ENCODE measurements around the gene DDX53. TPM values are rescaled to one million over a fixed set of nuclear protein-coding genes. Genes with fewer than 3 reads are reported as not detected.

The DDX53 gene
- not detected for total RNA-seq

DNA sequence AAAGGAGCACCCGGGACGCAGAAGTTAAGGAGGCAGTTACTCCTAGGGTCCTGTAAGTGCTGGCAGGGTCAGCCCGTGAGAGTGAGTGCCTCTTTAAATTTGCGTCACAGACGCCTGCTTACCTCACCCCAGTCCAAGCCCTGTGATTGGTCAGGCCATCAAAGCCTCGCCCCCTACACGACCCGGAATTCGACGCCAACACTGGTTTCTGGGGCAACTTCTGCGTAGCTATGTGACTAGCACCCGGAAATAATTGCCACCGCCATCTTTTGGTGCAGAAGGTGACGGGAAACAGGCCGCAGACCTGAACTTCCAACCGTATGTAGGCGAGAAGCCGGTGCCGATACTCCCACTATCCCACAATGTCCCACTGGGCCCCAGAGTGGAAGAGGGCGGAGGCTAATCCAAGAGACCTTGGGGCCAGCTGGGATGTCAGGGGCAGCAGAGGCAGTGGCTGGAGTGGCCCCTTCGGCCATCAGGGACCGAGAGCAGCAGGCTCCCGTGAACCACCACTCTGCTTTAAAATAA is at the start of gene DDX53:
Gene DDX53, plus strand, starts transcription at position 265 of the 528 bp plus-strand sequence. Its CDS starts 98 bp downstream, at position 363.
- DNase-seq = no peak

DNA sequence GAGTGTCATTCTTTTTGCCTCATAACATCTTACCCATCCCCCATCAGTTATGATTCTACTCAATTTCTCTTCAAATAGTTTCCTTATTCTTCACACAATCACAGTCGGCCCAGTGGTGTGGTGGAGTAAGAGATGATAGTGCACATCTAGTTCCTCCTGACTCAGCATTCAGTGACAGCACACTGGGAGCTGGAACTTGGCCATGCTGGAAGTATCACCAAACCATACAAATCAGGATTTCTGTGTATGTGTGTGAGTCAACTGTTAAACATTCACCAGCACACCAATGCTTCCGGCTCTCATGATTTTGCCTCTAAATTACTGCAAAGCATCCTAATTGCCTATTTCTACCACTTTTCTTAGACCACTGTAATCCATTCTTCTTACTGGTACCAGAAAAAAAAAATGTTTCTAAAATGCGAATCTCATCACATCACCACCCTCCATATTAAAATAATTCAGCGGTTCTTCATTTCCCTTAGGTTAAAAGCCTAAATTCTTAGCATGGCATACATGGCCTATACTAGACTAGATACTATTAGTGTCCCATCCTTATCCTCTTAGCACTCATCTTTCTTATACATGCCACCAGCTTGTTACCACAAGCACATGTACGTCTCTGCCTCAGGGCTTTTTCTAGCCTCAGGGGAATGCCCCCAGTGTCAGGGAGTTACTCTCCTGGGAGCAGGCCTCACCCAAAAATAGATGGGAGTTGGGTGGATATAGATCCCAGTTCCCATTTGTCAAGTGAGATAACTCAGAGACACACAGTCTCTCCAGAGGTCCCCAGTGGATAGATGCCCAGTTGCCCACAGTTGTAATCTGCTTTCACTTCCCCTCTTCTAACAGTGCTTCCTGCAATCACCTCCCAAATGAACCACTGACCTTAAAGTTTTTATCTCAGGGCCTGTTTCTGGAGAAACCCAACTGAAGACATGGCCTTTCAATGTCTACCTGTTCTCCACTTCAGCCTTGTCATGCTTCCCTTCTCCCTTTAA is 49.2 kb upstream of the DDX53 start:
- DNase-seq = no peak

DNA sequence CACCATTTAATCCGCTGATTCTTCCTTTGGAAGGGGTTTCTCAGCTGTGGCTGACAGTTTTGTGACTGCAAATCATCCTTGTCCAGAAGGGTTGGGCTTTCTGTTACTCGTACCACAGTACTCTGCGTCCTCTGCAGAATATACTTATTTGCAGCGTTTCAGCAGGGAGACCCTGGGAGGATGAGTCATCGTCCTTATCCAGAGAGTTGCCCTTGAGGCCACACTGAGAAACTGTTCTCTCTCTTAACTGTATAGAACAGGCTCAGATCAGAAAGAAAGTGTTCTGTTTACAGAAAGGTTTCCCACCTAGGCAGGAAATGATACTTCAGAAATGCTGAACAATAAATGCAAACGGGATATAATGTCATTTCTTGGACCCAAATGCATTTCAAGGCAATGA is 47.8 kb upstream of the DDX53 start:
- DNase-seq = no peak

DNA sequence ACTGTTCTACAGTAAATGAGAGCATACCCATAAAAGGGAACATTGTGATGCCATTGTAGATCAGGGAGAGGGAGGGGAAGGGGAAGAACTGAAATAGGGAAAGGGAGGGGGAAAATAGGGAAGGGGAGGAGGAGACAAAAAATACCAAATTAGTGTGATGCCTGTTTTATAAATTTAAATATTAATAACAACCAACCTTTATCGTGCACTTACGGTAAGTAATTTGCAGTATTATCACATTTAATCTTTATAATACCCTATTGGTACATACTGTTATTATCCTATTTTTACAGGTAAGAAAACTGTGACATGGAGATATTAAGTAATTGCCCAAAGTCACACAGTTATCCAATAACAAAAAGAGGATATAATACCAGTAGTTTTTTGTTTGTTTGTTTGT is 41.5 kb upstream of the DDX53 start:
- DNase-seq = no peak

DNA sequence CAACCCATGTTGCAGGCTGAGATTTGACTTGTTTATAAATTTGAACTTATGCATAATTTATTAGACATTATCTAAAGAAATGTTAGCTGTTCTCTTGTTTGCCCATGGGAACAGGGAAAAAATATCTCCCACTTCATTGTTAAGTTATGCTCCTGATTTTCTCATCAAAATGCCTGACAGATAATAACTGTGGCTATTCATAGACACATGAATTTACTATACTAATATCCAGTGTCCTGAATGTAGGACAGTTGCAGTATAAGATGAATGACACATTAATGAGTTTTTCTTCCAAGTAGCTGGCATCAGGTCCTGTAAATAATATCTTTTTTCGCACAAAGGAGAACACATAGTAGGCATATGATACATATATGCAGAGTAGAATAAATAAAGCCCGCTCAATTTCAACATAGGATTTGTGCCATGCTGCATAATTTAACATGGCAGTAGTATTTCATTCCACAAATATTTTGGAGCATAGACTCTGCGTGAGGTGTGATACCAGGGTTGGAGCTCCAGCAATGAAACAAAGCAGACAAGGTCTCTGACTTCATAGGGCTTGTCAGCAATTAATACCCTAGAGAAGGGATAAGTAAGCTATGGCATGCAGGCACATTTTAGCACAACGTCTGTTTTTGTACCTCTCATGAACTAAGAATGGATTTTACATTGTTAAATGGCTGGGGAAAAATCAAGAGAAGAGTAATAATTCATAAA is 40.4 kb upstream of the DDX53 start:
- DNase-seq = no peak

DNA sequence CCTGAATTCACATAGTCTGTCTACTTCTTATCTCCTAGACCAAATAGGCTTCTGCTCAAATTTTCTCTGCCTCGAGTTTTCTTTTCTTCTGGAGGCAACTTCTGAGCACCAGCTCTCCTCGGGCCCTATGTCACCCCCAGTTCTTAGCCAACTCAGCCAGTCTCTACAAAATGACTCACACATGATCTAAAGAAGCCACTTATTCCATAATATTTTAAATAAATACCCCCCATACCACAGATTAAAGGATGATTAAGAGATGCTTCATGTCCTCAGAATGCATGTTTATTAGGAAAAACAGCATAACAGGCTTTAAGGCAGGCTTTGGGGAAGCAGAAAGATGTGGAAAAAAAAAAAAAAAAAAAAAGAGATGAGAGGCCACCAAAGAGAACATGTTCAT is 36.6 kb upstream of the DDX53 start:
- no peak for DNase-seq

DNA sequence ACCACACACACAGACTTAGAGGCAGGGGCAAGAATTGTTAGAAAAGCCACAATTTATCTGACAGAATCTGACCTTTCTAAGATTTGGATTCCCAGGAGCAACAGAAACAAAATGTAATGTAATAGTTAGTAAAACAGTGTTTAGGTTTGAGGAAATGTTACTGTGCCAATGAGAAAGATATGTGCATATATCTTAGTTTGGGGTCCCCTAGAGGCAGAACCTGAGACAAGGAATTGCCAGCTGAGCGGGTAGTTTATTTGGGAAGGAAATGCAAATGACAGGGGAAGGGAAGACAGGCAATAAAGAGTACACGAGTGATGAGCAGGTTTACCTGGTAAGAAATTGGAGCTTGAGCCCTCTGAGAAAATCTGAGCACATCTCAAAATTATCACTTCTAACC is 31.3 kb upstream of the DDX53 start:
- DNase-seq = no peak

DNA sequence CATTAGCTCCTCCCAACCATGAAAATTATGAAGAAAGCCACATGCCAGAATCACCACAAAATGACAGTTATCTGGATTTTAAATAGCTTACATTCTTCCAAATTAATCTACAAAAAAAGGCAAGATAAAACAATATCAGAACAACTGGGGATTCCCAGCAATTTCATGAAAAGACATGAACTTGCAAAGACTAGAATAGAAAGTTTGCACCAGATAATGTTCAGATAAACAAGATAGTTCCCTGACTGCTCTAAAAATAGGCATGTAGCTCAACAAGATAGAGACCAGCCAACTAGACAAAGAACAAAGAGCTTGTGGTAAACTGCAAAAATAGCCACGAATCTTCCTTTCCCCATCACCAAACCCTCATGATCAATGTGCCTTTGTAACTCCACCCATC is 30.3 kb upstream of the DDX53 start:
- no peak for DNase-seq

DNA sequence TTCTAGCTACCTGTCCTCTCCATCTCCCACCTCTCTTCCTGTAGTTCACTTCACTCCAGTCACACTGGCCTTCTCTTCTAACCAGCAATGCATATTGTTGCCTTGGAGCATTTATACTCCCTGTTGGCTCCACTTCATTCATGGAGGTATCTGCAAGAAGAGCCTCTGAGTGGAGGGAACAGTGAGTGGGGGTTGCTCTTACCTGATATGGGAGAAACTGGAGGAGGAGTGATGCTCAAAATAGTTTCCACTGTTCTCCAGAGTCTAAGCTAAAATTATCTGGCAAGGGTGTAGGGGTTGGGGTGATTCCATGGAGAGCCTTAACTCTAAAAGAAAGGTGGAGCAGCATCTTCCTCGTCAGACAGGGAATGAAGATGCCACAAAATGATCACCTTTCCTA is 28.9 kb upstream of the DDX53 start:
- no peak for DNase-seq

DNA sequence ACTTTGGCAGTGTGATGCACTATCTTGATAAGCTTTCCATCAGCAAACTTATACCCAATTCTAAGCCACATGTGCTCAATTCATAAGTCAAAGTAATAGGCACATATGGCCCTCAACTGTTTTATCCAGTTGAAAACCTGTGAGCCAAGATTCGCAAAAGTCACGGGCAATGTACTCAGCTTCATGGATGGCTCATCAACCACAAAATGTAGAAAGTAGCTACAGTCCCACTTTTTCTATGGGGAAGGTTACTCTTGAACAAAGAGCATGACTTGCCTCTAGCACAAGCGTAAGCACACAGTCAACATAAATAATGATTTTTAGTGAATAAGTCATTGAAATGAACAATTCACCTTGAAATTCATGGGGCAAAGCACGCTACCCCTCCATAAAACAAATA is 25.1 kb upstream of the DDX53 start:
- no peak for DNase-seq

DNA sequence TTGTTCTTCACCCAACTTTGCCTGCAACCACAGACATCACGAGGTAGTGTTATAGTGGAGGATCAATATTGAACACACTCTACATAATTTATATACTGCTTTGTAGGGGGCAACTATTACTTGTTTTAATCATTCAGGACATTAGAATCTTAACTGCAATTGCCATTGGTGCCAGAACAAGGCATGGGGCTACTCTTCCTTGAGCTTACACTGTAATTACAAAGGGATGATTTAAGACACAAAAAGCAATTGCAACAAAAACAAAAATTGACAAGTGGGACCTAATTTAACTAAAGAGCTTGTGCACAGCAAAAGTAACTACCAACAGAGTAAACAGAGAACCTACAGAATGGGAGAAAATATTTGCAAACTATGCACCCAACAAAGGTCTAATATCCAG is 24.0 kb upstream of the DDX53 start:
- DNase-seq = no peak

DNA sequence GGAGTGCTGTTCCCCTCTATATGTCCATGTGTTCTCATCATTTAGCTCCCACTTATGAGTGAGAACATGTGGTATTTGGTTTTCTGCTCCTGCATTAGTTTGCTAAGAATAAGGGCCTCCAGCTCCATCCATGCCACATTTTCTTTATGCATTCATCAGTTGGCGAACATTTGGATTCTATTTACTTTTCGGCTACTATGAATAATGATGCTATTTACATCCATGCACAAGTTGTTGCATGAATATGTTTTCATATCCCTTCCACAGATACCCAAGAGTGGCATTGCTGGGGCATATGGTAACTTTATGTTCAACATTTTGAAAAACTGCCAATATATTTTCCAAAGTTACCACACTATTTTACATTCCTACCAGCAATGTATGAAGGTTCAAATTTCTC is 13.8 kb upstream of the DDX53 start:
- DNase-seq = no peak

DNA sequence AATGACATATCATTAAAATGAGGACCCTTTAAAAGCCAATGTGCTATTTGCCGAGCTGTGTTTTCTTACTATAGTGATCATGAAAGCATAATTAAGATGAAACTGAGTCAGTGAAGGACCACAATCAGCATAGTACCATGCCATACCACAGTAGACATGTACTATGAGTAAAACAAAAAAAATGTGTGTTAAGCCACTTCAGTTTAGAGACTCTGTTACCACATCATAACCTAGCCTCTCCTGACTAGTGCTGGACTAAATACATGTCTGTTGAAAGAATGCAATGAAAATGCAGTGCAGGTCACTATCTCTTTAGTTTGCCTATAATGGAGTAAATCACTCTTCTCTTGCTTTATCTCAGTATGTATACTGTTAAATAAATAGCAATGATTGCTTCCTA is 12.3 kb upstream of the DDX53 start:
- no peak for DNase-seq

DNA sequence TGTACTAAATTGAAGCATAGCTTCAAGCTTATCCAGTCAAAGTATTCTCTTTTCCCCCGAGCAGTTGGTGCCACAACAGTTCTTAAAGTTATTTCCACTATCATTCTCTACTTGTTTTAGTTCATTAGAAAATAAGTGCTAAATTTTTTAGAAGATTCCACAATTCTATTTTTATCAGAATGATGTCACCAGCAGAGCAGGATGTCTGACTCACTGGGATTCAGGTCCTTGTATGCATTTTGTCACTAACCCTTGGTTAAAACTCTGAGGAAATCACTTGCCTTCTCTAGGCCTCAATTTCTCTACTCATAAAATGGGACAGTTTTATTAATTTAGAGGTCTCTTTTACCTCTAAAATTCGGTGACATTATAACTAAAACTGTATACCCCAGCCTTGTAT is 3.4 kb downstream of the DDX53 start:
- DNase-seq = no peak

DNA sequence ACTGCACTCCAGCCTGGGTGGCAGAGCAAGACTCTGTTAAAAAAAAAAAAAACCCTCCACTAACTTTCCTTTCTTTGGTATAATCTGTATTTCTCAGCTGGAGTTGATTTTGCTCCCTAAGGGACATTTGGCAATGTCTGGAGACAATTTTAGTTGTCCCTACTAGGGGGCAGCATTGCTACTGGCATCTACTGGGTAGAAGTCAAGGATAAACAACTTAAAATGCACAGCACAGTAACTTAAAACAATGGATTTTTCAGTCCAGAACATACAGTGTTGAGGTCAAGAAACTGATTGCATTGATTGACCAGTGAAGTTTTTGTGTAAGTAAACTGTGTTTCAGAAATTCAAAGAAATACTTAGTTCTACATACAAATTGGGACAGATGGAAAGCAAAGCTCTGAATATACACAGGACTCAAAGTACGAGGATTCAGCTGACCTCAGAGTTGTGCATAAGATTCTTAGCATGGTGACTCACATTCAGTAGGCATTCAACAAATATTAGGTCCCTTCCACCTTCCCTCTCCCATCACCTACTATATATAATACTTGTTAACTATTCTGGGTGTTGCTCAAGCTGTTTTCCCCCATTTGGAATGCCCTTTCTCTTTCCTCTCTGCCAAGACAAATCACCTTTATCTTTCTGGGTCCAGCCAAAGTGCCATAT is 8.8 kb downstream of the DDX53 start:
- DNase-seq = no peak

DNA sequence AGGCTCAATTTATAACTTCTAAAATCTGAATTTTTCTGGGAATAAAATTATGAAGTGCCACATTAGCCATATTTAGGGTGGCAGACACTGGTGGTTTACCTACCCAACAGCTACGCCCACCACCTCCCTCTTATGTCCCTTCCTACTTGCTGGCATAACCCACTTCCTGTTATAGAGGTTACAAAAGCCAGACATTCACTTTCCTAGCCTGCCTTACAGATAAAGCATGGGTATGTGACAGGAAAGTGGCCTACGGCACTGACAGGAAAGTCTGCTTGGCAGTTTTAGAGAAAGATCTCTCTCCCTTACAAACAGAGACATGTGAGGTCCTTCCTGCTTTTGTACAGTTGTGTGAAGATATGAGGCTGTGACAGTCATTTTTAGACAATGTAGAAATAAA is 12.4 kb downstream of the DDX53 start:
- DNase-seq = no peak

DNA sequence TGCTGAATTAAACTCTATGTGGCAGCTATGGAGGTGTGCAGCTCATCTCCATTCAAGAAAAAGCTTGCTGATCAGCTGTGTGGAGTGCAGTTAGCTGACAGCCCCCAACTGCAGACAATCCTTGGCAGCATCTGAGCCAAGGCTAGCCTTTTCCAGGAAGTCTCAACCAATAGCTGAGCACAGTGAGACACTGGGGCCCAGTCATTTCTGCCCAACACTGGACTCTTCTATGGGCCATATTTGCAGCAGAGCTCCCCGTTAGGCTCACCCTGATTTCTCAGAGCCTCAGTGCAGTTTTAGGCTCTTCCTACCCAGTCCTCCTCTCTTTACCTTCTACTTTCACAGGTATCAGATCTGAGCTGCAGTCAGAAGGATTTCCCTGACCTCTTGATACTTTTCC is 12.9 kb downstream of the DDX53 start:
- no peak for DNase-seq

DNA sequence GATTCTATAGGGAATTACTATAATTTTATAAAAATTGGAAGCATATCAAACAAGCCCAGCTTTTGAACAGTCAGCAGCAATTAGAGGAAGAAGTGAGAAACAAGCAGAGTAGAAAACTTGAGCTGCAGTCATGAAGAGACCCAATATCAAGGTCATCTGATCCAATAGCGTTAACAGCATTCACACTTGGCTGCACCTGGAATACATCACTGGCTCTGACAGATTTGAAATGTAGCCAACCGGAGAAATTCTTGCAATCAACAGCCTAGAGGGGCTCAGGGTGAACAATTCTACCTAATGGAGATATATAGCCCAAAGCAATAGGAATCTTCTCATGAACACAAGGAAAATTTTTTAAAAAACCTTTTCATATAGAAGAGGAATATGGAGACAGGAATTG is 13.6 kb downstream of the DDX53 start:
- DNase-seq = no peak

DNA sequence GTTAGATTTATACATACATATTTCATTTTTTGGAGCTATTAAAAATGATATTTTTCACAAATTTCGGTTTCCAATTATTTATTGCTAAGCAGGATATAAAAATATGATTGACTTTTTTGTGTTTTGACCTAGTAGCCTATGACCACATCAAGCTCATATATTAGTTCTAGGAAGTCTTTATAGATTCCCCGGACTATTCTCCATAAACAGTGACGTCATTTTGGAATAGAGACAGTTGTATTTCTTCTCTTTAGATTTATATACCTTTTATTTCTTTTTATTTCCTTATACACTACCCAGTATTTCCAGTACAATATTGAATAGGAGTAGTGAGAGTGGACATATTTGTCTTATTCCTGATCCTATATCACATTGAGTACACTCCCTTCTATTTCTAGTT is 31.8 kb downstream of the DDX53 start:
- DNase-seq = no peak

DNA sequence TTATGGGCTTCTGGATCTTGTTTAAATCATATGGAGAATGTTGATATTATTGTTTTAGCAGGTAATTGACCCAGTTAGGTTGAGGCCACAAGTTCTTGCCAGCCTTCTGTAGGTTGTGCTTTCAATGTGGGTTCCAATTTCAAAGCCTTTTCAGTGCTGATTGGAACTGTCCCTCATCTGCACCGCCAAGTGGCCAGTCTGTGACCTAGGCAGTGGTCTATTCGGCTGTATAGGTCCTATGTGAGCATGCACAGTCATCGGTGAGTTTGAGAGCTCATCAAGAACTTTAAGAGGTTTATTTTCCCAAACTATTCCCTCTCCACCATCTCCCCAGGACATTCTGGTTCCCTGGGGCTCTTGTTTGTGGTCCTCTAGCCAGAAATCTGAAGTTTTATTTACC is 35.7 kb downstream of the DDX53 start:
- DNase-seq = no peak

DNA sequence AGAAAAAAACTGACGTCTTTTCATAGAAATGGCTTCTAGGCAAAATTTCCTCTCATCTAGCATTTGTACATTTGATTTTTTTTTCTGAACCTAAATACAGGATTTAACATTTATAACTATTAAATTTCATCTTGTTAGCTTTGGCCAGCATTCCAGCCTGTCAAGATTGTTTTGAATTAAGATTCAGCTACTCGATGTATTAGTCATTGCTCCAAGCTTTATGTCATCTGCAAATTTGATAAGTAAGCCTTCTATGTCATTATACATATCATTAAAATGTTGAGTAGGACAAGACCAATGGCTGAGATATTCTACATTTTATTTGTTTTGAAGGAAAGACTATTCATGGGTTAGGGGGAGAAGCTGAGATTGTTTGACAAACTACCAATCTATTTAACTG is 46.7 kb downstream of the DDX53 start:
- DNase-seq = no peak

DNA sequence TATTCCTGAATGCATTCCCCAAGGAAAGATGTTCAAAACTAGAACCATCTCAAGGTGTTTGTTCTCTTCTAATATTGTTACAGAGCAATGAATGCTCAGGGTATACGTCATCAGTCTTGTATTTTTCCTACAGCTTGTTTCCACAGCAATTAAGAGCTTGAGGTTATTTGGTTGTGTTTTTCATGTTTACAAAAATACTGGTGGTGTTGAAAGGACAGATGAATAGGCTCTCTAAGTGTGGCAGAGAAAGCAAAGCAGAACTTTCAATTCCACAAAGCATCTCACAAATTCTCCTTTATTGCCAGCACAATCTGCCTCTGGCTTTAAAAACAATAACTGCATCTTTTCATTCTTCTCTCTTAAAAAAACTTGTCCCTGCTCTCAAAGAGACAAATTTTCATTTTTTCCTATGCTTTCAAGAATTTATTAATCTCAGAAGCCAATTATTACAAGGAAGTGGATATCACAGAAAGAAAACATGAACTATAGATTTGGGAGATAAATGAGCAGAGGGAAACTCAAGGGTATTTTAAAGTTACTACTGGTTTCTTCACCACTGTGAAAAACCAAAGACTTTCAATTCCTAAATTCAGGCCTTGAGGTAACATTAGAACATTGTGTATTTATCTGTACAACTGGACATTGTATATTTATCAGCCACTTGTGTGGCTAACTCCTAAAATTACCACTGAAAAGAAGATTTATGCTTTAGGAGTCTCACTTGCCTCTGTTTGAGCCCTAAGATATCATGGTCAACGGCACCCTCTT is 49.2 kb downstream of the DDX53 start:
- no peak for DNase-seq

DNA sequence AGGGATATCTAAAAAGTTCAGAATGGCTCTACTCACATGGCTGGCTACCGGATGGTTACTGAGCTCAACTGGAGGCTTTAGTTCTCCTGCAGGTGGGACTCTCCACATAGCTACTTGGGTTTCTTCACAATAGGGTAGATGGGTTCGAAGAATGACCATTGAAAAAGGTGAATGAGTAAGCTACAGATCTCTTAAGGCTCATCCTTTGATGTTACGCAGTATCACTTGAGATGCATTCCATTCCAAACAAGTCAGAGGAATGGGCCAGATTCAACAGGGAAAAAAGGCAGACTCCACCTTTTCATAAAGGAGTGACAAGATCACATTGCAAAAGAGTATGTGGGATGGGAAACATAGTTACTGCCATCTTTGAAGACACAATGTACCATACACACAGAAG is 52.6 kb downstream of the DDX53 start:
- DNase-seq = no peak

All from effector CD4-positive, alpha-beta T cell (primary cell).